Liver (tissue), 9 donors: ENCODE results near the gene AOPEP. TPM values are rescaled to one million over a fixed set of nuclear protein-coding genes. Genes with fewer than 3 reads are reported as not detected.

Experiments
- DNase-seq: peaks from one replicate; pipeline ENCODE4 v3.0.0-alpha.2; 2017; ENCODE audit warnings: low spot score
- H3K27ac ChIP-seq, 2 donors: one replicate each; pipeline ENCODE4 v1.7.0; 2013; ENCODE audit warnings: inconsistent platforms in 2 of 2, low read length in 2 of 2, control low read depth in 1 of 2, low read depth in 1 of 2, mild to moderate bottlenecking in 1 of 2
- H3K27me3 ChIP-seq, 4 donors: one replicate each; pipeline versions ENCODE4 v1.6.1 to v1.7.0; 2013; ENCODE audit warnings: low read length in 3 of 4, inconsistent platforms in 1 of 4, mild to moderate bottlenecking in 1 of 4, moderate library complexity in 1 of 4; ENCODE audit not compliant: control insufficient read depth in 4 of 4, insufficient read depth in 4 of 4
- H3K36me3 ChIP-seq, 4 donors: one replicate each; pipeline versions ENCODE4 v1.6.1 to v1.7.0; 2013; ENCODE audit warnings: low read length in 3 of 4, mild to moderate bottlenecking in 3 of 4, low read depth in 1 of 4, moderate library complexity in 1 of 4; ENCODE audit not compliant: control insufficient read depth in 4 of 4, insufficient read depth in 3 of 4
- H3K4me1 ChIP-seq, 4 donors: one replicate each; pipeline versions ENCODE4 v1.6.1 to v1.7.0; 2013; ENCODE audit warnings: low read length in 3 of 4, mild to moderate bottlenecking in 3 of 4, moderate library complexity in 1 of 4; ENCODE audit not compliant: control insufficient read depth in 4 of 4, insufficient read depth in 4 of 4
- H3K4me3 ChIP-seq, 3 donors: one replicate each; pipeline versions ENCODE4 v1.6.1 to v1.7.0; 2013; ENCODE audit warnings: low read length in 3 of 3, control low read depth in 1 of 3, low read depth in 1 of 3, mild to moderate bottlenecking in 1 of 3
- H3K9ac ChIP-seq, 2 donors: one replicate each; pipeline ENCODE4 v1.7.0; 2013; ENCODE audit warnings: low read length in 2 of 2, mild to moderate bottlenecking in 2 of 2, moderate library complexity in 2 of 2, control low read depth in 1 of 2, low read depth in 1 of 2
- H3K9me3 ChIP-seq, 4 donors: one replicate each; pipeline versions ENCODE4 v1.6.1 to v1.7.0; 2013; ENCODE audit warnings: low read length in 3 of 4; ENCODE audit not compliant: control insufficient read depth in 4 of 4
- ATF3 ChIP-seq: IDR thresholded peaks from 2 replicates; pipeline ENCODE4 v1.6.1; 2016; ENCODE audit warnings: antibody characterized with exemption
- FOXA1 ChIP-seq: IDR thresholded peaks from 2 replicates; pipeline ENCODE4 v1.6.1; 2016; ENCODE audit warnings: antibody characterized with exemption
- FOXA2 ChIP-seq: IDR thresholded peaks from 2 replicates; pipeline ENCODE4 v1.6.1; 2016; ENCODE audit warnings: antibody characterized with exemption
- GABPA ChIP-seq, 2 donors: IDR thresholded peaks in 1 of 2; conservative IDR thresholded peaks in 1 of 2; 2 replicates each; pipeline ENCODE4 v1.6.1; 2016; ENCODE audit warnings: antibody characterized with exemption in 2 of 2, mild to moderate bottlenecking in 1 of 2, moderate library complexity in 1 of 2
- HNF4A ChIP-seq, 2 donors: conservative IDR thresholded peaks; 2 replicates each; pipeline ENCODE4 v1.6.1; 2016; ENCODE audit warnings: antibody characterized with exemption in 2 of 2, mild to moderate bottlenecking in 2 of 2
- HNF4G ChIP-seq: IDR thresholded peaks from 2 replicates; pipeline ENCODE4 v1.6.1; 2016; ENCODE audit warnings: antibody characterized with exemption
- MAX ChIP-seq: IDR thresholded peaks from 2 replicates; pipeline ENCODE4 v1.6.1; 2016; ENCODE audit warnings: antibody characterized with exemption
- NR2F2 ChIP-seq: IDR thresholded peaks from 2 replicates; pipeline ENCODE4 v1.6.1; 2016; ENCODE audit warnings: antibody characterized with exemption
- RAD21 ChIP-seq, 2 donors: IDR thresholded peaks; 2 replicates each; pipeline ENCODE4 v1.6.1; 2016; ENCODE audit warnings: antibody characterized with exemption in 2 of 2, mild to moderate bottlenecking in 2 of 2
- REST ChIP-seq: IDR thresholded peaks from 2 replicates; pipeline ENCODE4 v1.6.1; 2016; ENCODE audit warnings: antibody characterized with exemption, mild to moderate bottlenecking
- RXRA ChIP-seq, 2 donors: IDR thresholded peaks; 2 replicates each; pipeline ENCODE4 v1.6.1; 2017 to 2018; ENCODE audit warnings: antibody characterized with exemption in 2 of 2, mild to moderate bottlenecking in 1 of 2
- SP1 ChIP-seq: IDR thresholded peaks from 2 replicates; pipeline ENCODE4 v1.6.1; 2018; ENCODE audit warnings: antibody characterized with exemption, mild to moderate bottlenecking
- TAF1 ChIP-seq: conservative IDR thresholded peaks from 2 replicates; pipeline ENCODE4 v1.6.1; 2016; ENCODE audit warnings: antibody characterized with exemption, mild to moderate bottlenecking
- YY1 ChIP-seq: IDR thresholded peaks from 2 replicates; pipeline ENCODE4 v1.6.1; 2016; ENCODE audit warnings: antibody characterized with exemption, mild to moderate bottlenecking
- WGBS: extraction: QIAGEN DNeasy Blood & Tissue Kit; methylation state at CpG from one replicate; pipeline ENCODE4 v1.1.7; 2013; 5-methylcytosine and 5-hydroxymethylcytosine counted together
- polyA plus RNA-seq, 2 donors: library from polyadenylated mRNA; stranded (reverse) in 1 of 2; unstranded in 1 of 2; fragments of 200-250 nt in 1 of 2; fragments of >200 nt in 1 of 2; fragmentation: Nextera tagmentation in 1 of 2; extraction: Ambion mirVana in 1 of 2; gene quantifications; one replicate each; pipeline versions ENCODE4 v1.2.1 to v1.2.3, GENCODE V29; 2013 to 2015
- total RNA-seq, 2 donors: library from RNA; depleted of rRNA; stranded (reverse); fragments of >200 nt; gene quantifications; one replicate each; pipeline ENCODE4 v1.2.3, GENCODE V29; 2014
- TF ChIP-seq, protein P1 (sequence below): fragments of 150-350 bp; IDR thresholded peaks from 2 replicates; pipeline ENCODE4 v1.5.1; 2017; ENCODE audit warnings: improper control_type of control experiment, low read depth, low read length; ENCODE audit not compliant: missing input control
- donor health status: healthy.
- donor health status: healthy.
- donor health status: healthy.
- donor health status: healthy.
- donor health status: healthy.

The AOPEP gene
- total and polyA plus RNA-seq, 4 donors: 22.2 to 77.1 (median 34.8) TPM

GRCh38 chr9:94804316-94804715, 77.8 kb downstream of the AOPEP start:
- WGBS: 97% methylated on average over 5 of the region's 5 CpGs
- H3K9me3 ChIP-seq: no peaks in the 10 kb centered on the region
- no peak overlapping the region for H3K27ac ChIP-seq
- H3K4me1 ChIP-seq: peaks cover 0 to 3% (median 0%) of the 10 kb centered on the region in 4 donors
- no peak overlapping the region for H3K9ac ChIP-seq
- no peak for DNase-seq
- H3K27me3 ChIP-seq: no peaks in the 10 kb centered on the region
- TF ChIP-seq FOXA2 (no peak), SP1 (no peak), MAX (no peak), REST (no peak), ATF3 (no peak)
- H3K36me3 ChIP-seq: peaks cover 0 to 3% (median 0%) of the 10 kb centered on the region in 4 donors
- H3K4me3 ChIP-seq: no peak overlapping the region

DNA sequence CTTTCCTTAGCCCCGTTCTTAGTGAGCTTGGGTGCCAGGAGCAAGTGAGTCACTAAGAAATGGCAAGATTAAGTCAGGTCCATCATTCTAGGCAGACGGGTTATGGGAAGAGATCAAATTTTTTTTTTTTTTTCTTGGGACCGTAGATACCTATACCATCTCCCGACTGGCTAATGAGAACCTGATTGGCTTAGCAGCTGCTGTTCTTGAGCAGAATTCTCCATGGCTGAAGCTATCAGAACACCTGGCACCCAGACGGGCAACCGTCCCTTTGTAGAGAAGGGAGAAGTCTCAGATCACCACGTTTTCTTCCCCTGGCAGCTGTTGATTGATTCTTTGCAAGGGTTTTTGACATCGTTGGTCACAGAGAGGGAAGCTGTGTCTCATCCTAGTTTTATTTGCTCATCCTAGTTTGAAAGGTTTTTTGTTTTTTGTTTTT, 78.6 kb downstream of the AOPEP start:
- Histone ChIP-seq H3K9ac (no peak overlapping the region), H3K9me3 (no peaks in the 10 kb centered on the region), H3K27ac (no peak overlapping the region), H3K27me3 (no peaks in the 10 kb centered on the region), H3K4me1 (peaks cover 0 to 3% (median 0%) of the 10 kb centered on the region in 4 donors), H3K4me3 (no peak overlapping the region), H3K36me3 (peaks cover 0 to 5% (median 0%) of the 10 kb centered on the region in 4 donors)
- 83% methylated on average over 8 of the region's 8 CpGs for WGBS
- no peak for DNase-seq
- TF ChIP-seq, protein P1, sequence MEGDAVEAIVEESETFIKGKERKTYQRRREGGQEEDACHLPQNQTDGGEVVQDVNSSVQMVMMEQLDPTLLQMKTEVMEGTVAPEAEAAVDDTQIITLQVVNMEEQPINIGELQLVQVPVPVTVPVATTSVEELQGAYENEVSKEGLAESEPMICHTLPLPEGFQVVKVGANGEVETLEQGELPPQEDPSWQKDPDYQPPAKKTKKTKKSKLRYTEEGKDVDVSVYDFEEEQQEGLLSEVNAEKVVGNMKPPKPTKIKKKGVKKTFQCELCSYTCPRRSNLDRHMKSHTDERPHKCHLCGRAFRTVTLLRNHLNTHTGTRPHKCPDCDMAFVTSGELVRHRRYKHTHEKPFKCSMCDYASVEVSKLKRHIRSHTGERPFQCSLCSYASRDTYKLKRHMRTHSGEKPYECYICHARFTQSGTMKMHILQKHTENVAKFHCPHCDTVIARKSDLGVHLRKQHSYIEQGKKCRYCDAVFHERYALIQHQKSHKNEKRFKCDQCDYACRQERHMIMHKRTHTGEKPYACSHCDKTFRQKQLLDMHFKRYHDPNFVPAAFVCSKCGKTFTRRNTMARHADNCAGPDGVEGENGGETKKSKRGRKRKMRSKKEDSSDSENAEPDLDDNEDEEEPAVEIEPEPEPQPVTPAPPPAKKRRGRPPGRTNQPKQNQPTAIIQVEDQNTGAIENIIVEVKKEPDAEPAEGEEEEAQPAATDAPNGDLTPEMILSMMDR: no peak
- TF ChIP-seq ATF3 (no peak), SP1 (no peak), RAD21 (IDR thresholded peaks at IDR 0.05) (no peak), REST (no peak), YY1 (no peak), GABPA (IDR thresholded peaks at IDR 0.05 in 1 of 2, conservative IDR thresholded peaks at IDR 0.05 in 1 of 2) (no peak), MAX (no peak), NR2F2 (no peak), RXRA (IDR thresholded peaks at IDR 0.05) (no peak), HNF4A (conservative IDR thresholded peaks at IDR 0.05) (no peak), TAF1 (no peak), HNF4G (no peak), FOXA1 (no peak), FOXA2 (no peak)
